ENCODE data around the gene CEP76.

The CEP76 gene

GRCh38 chr18:12638644-12639124 lies 63.8 kb downstream of the CEP76 start:
- TF ChIP-seq TAF1 (IDR thresholded peaks at IDR 0.05; ENCODE audit: borderline replicate concordance, insufficient read depth, low read length) (no peak), REST (IDR thresholded peaks at IDR 0.05; ENCODE audit: insufficient read depth in 1 of 2, low read depth in 2 of 2, low read length in 2 of 2) (no peak)

- TF ChIP-seq TAF1 (IDR thresholded peaks at IDR 0.05; ENCODE audit: borderline replicate concordance, insufficient read depth, low read length) (no peak), SIN3A (IDR thresholded peaks at IDR 0.05; ENCODE audit: borderline replicate concordance, insufficient read depth, low read length) (no peak), FOXP2 (optimal IDR thresholded peaks at IDR 0.05; ENCODE audit: borderline replicate concordance, extremely low read depth, extremely low read length, insufficient read depth) (no peak), POLR2AphosphoS5 (IDR thresholded peaks at IDR 0.05; ENCODE audit: low read depth, low read length) (no peak), REST (IDR thresholded peaks at IDR 0.05; ENCODE audit: insufficient read depth in 1 of 2, low read depth in 2 of 2, low read length in 2 of 2) (no peak)
Observed at GRCh38 chr18:12637901-12638643, 64.5 kb downstream of the CEP76 start.

GRCh38 chr18:12637393-12637792 lies 65.1 kb downstream of the CEP76 start:
- no peak for TF ChIP-seq REST (IDR thresholded peaks at IDR 0.05; ENCODE audit: insufficient read depth in 1 of 2, low read depth in 2 of 2, low read length in 2 of 2)

- TF ChIP-seq REST (IDR thresholded peaks at IDR 0.05; ENCODE audit: insufficient read depth in 1 of 2, low read depth in 2 of 2, low read length in 2 of 2) (no peak), SIN3A (IDR thresholded peaks at IDR 0.05; ENCODE audit: borderline replicate concordance, insufficient read depth, low read length) (no peak), POLR2AphosphoS5 (IDR thresholded peaks at IDR 0.05; ENCODE audit: low read depth, low read length) (no peak), FOXP2 (optimal IDR thresholded peaks at IDR 0.05; ENCODE audit: borderline replicate concordance, extremely low read depth, extremely low read length, insufficient read depth) (no peak), TAF1 (IDR thresholded peaks at IDR 0.05; ENCODE audit: borderline replicate concordance, insufficient read depth, low read length) (no peak)
Observed at GRCh38 chr18:12631831-12632477, 70.6 kb downstream of the CEP76 start.

- TF ChIP-seq SIN3A (IDR thresholded peaks at IDR 0.05; ENCODE audit: borderline replicate concordance, insufficient read depth, low read length) = no peak
Observed at GRCh38 chr18:12630136-12630535, 72.4 kb downstream of the CEP76 start.
